Vagina (tissue), 2 donors: Measurements from ENCODE around the gene ARL6IP6. TPM values are rescaled to one million over a fixed set of nuclear protein-coding genes. Genes with fewer than 3 reads are reported as not detected.

Experiments used
- DNase-seq, 2 donors: peaks; one replicate each; pipeline ENCODE4 v3.0.0-alpha.2; 2017; ENCODE audit errors: extremely low spot score in 2 of 2
- H3K27ac ChIP-seq: fragments of 200-600 bp; sonication (generic); one replicate; pipeline ENCODE4 v1.5.1; 2019
- H3K27me3 ChIP-seq: fragments of 200-600 bp; sonication (generic); one replicate; pipeline ENCODE4 v1.5.1; 2019
- H3K36me3 ChIP-seq, 2 donors: fragments of 200-600 bp; sonication (generic); one replicate each; pipeline ENCODE4 v1.5.1; 2017 to 2019
- H3K4me1 ChIP-seq: fragments of 200-600 bp; sonication (generic); one replicate; pipeline ENCODE4 v1.5.1; 2019
- H3K4me3 ChIP-seq, 2 donors: fragments of 200-600 bp; sonication (generic); 1 replicate in 1 of 2; 2 replicates in 1 of 2; pipeline ENCODE4 v1.5.1; 2016 to 2019
- H3K9me3 ChIP-seq: fragments of 200-600 bp; sonication (generic); one replicate; pipeline ENCODE4 v1.5.1; 2019
- CTCF ChIP-seq, 3 experiments: fragments of 450-650 bp in 2 of 3; fragments of 200-600 bp in 1 of 3; sonication (generic) in 1 of 3; IDR thresholded peaks; one replicate each; pipeline ENCODE4 v1.5.1; 2017 to 2019; ENCODE audit warnings: antibody characterized with exemption in 3 of 3, mild to moderate bottlenecking in 2 of 3, moderate library complexity in 2 of 3
- POLR2A ChIP-seq, 2 donors: fragments of 450-650 bp; IDR thresholded peaks; one replicate each; pipeline ENCODE4 v1.6.1; 2017; ENCODE audit warnings: antibody characterized with exemption in 2 of 2, mild to moderate bottlenecking in 2 of 2, moderate library complexity in 2 of 2
- POLR2AphosphoS5 ChIP-seq, 2 donors: sonication (generic); formaldehyde crosslinking; IDR thresholded peaks; one replicate each; pipeline ENCODE4 v1.9.0; 2017; ENCODE audit warnings: antibody characterized with exemption in 2 of 2, mild to moderate bottlenecking in 2 of 2, low read depth in 1 of 2; ENCODE audit not compliant: insufficient read depth in 1 of 2
- intact Hi-C: fragments of 100-400 bp; cut with DNase I; formaldehyde crosslinking; loops from one replicate; pipeline ENCODE4 v1.15.1; 2023
- total RNA-seq: library from RNA; depleted of rRNA; stranded (reverse); fragments of >200 nt; gene quantifications from one replicate; pipeline ENCODE4 v1.2.3, GENCODE V29; 2016

ARL6IP6 gene
- total RNA-seq, 1 donor from 2014 or later: 15.2 TPM

- Histone ChIP-seq H3K4me1 (no peaks in the 10 kb centered on the region), H3K27me3 (no peaks in the 10 kb centered on the region), H3K27ac (no peak overlapping the region), H3K4me3 (no peak overlapping the region), H3K9me3 (no peaks in the 10 kb centered on the region), H3K36me3 (no peaks in the 10 kb centered on the region)
- TF ChIP-seq CTCF (IDR thresholded peaks at IDR 0.05) (no peak), POLR2AphosphoS5 (IDR thresholded peaks at IDR 0.05; ENCODE audit: insufficient read depth in 1 of 2, low read depth in 1 of 2) (no peak), POLR2A (IDR thresholded peaks at IDR 0.05) (no peak)
- intact Hi-C loops: no loop called here
- DNase-seq: no peak
Observed at GRCh38 chr2:152792974-152793373, 74.6 kb downstream of the ARL6IP6 start.

DNA sequence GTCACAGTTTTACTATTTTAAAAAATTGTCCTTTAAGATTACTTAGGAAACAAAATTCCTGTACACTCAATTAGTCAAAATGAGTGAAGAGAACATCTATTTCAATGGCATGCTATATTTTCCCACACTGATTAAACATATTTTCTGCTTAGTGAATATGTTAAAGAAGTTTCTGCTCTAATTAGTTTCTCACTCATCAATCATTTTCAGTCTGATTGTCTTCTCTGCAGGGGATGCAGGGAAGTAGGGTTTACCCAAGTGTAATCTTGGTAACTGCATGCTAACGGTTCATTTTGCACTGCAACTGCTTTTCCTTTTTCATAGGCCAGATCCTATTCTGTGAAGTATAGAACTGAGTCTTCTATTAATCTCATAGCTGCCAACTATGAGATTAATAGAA lies 78.5 kb downstream of the ARL6IP6 start:
- intact Hi-C loops: no loop called here
- no peaks in the 10 kb centered on the region for H3K9me3 ChIP-seq
- no peak for DNase-seq
- no peak overlapping the region for H3K4me3 ChIP-seq
- H3K4me1 ChIP-seq: no peaks in the 10 kb centered on the region
- H3K27me3 ChIP-seq: no peaks in the 10 kb centered on the region
- no peak overlapping the region for H3K27ac ChIP-seq
- no peaks in the 10 kb centered on the region for H3K36me3 ChIP-seq
- TF ChIP-seq CTCF (IDR thresholded peaks at IDR 0.05): no peak
- TF ChIP-seq POLR2A (IDR thresholded peaks at IDR 0.05): no peak
- no peak for TF ChIP-seq POLR2AphosphoS5 (IDR thresholded peaks at IDR 0.05; ENCODE audit: insufficient read depth in 1 of 2, low read depth in 1 of 2)

- H3K36me3 ChIP-seq: no peaks in the 10 kb centered on the region
- no peak overlapping the region for H3K27ac ChIP-seq
- H3K27me3 ChIP-seq: no peaks in the 10 kb centered on the region
- H3K4me3 ChIP-seq: no peak overlapping the region
- DNase-seq: no peak
- no peak for TF ChIP-seq POLR2A (IDR thresholded peaks at IDR 0.05)
- TF ChIP-seq POLR2AphosphoS5 (IDR thresholded peaks at IDR 0.05; ENCODE audit: insufficient read depth in 1 of 2, low read depth in 1 of 2): no peak
- no peak for TF ChIP-seq CTCF (IDR thresholded peaks at IDR 0.05)
- intact Hi-C loops: no loop called here
- no peaks in the 10 kb centered on the region for H3K4me1 ChIP-seq
- H3K9me3 ChIP-seq: no peaks in the 10 kb centered on the region
Observed at GRCh38 chr2:152804687-152805408, 86.4 kb downstream of the ARL6IP6 start.

- intact Hi-C loops: no loop called here
- no peak for TF ChIP-seq POLR2AphosphoS5 (IDR thresholded peaks at IDR 0.05; ENCODE audit: insufficient read depth in 1 of 2, low read depth in 1 of 2)
- no peak for TF ChIP-seq CTCF (IDR thresholded peaks at IDR 0.05)
- no peak for TF ChIP-seq POLR2A (IDR thresholded peaks at IDR 0.05)
Observed at GRCh38 chr2:152811916-152812315, 93.5 kb downstream of the ARL6IP6 start.

More at GRCh38 chr2:152811916-152812315, 93.5 kb downstream of the ARL6IP6 start:
- Histone ChIP-seq H3K4me1 (no peaks in the 10 kb centered on the region), H3K4me3 (no peak overlapping the region), H3K27ac (no peak overlapping the region), H3K27me3 (no peaks in the 10 kb centered on the region), H3K9me3 (no peaks in the 10 kb centered on the region), H3K36me3 (no peaks in the 10 kb centered on the region)
- DNase-seq: no peak

Other genes starting within 250 kb of the ARL6IP6 start
- 74.6 TPM for gene PRPF40A, start 1.2 kb upstream of the ARL6IP6 start, total RNA-seq